ENCODE data around the gene UROC1.

Gene UROC1

GRCh38 chr3:126460381-126460780 is 57.2 kb downstream of the UROC1 start:
- Histone ChIP-seq H2AFZ (no peak overlapping the region), H3K27me3 (ENCODE audit: control insufficient read depth, insufficient read depth, low read length) (no peaks in the 10 kb centered on the region), H3K4me2 (ENCODE audit: low read length) (no peak overlapping the region), H3K4me1 (no peaks in the 10 kb centered on the region), H3K79me2 (peaks cover 32% of the 10 kb centered on the region), H3K9ac (no peak overlapping the region), H3K9me3 (ENCODE audit: control insufficient read depth, low read length) (no peaks in the 10 kb centered on the region), H3K36me3 (ENCODE audit: control insufficient read depth, insufficient read depth, low read length) (no peaks in the 10 kb centered on the region), H3K4me3 (ENCODE audit: low read depth, low read length) (no peak overlapping the region), H3K27ac (no peak overlapping the region)
- no peak for TF ChIP-seq CTCF (IDR thresholded peaks at IDR 0.05)

GRCh38 chr3:126459763-126460127 is 57.8 kb downstream of the UROC1 start:
- TF ChIP-seq CTCF (IDR thresholded peaks at IDR 0.05): no peak
- no peak overlapping the region for H3K4me2 ChIP-seq (ENCODE audit: low read length)
- H3K27ac ChIP-seq: no peak overlapping the region
- peaks cover 27% of the 10 kb centered on the region for H3K79me2 ChIP-seq
- no peak overlapping the region for H2AFZ ChIP-seq
- no peak overlapping the region for H3K9ac ChIP-seq
- no peaks in the 10 kb centered on the region for H3K36me3 ChIP-seq (ENCODE audit: control insufficient read depth, insufficient read depth, low read length)
- no peaks in the 10 kb centered on the region for H3K27me3 ChIP-seq (ENCODE audit: control insufficient read depth, insufficient read depth, low read length)
- H3K4me3 ChIP-seq (ENCODE audit: low read depth, low read length): no peak overlapping the region
- no peaks in the 10 kb centered on the region for H3K9me3 ChIP-seq (ENCODE audit: control insufficient read depth, low read length)
- H3K4me1 ChIP-seq: no peaks in the 10 kb centered on the region

GRCh38 chr3:126459111-126459762 is 58.3 kb downstream of the UROC1 start:
- Histone ChIP-seq H3K36me3 (ENCODE audit: control insufficient read depth, insufficient read depth, low read length) (no peaks in the 10 kb centered on the region), H3K79me2 (peaks cover 27% of the 10 kb centered on the region), H3K27me3 (ENCODE audit: control insufficient read depth, insufficient read depth, low read length) (no peaks in the 10 kb centered on the region), H3K27ac (no peak overlapping the region), H3K4me1 (no peaks in the 10 kb centered on the region), H3K9me3 (ENCODE audit: control insufficient read depth, low read length) (no peaks in the 10 kb centered on the region), H3K4me2 (ENCODE audit: low read length) (no peak overlapping the region), H2AFZ (no peak overlapping the region), H3K4me3 (ENCODE audit: low read depth, low read length) (no peak overlapping the region), H3K9ac (no peak overlapping the region)
- no peak for TF ChIP-seq CTCF (IDR thresholded peaks at IDR 0.05)

GRCh38 chr3:126456766-126457388 is 60.7 kb downstream of the UROC1 start:
- H3K9ac ChIP-seq: no peak overlapping the region
- no peak overlapping the region for H2AFZ ChIP-seq
- H3K27ac ChIP-seq: no peak overlapping the region
- H3K4me1 ChIP-seq: no peaks in the 10 kb centered on the region
- no peak overlapping the region for H3K4me3 ChIP-seq (ENCODE audit: low read depth, low read length)
- H3K79me2 ChIP-seq: peaks cover 22% of the 10 kb centered on the region
- TF ChIP-seq CTCF (IDR thresholded peaks at IDR 0.05): no peak
- no peaks in the 10 kb centered on the region for H3K9me3 ChIP-seq (ENCODE audit: control insufficient read depth, low read length)
- no peaks in the 10 kb centered on the region for H3K36me3 ChIP-seq (ENCODE audit: control insufficient read depth, insufficient read depth, low read length)
- no peak overlapping the region for H3K4me2 ChIP-seq (ENCODE audit: low read length)
- no peaks in the 10 kb centered on the region for H3K27me3 ChIP-seq (ENCODE audit: control insufficient read depth, insufficient read depth, low read length)

GRCh38 chr3:126456211-126456610 is 61.4 kb downstream of the UROC1 start:
- Histone ChIP-seq H3K9ac (no peak overlapping the region), H3K9me3 (ENCODE audit: control insufficient read depth, low read length) (no peaks in the 10 kb centered on the region), H3K27me3 (ENCODE audit: control insufficient read depth, insufficient read depth, low read length) (no peaks in the 10 kb centered on the region), H3K4me2 (ENCODE audit: low read length) (no peak overlapping the region), H3K4me3 (ENCODE audit: low read depth, low read length) (no peak overlapping the region), H2AFZ (no peak overlapping the region), H3K36me3 (ENCODE audit: control insufficient read depth, insufficient read depth, low read length) (no peaks in the 10 kb centered on the region), H3K27ac (no peak overlapping the region), H3K79me2 (peaks cover 15% of the 10 kb centered on the region), H3K4me1 (no peaks in the 10 kb centered on the region)
- no peak for TF ChIP-seq CTCF (IDR thresholded peaks at IDR 0.05)
